Heart left ventricle (tissue), 16 donors: ENCODE data around the gene MT1A. TPM values are rescaled to one million over a fixed set of nuclear protein-coding genes. Genes with fewer than 3 reads are reported as not detected.

Source experiments
- ATAC-seq, 4 donors: fragments of 200-7000 bp; cut with Tn5 transposase; one replicate each; pipeline ENCODE4 v1.9.1; 2020 to 2022; ENCODE audit warnings: moderate library complexity in 4 of 4, mild to moderate bottlenecking in 3 of 4, moderate number of reproducible peaks in 1 of 4
- DNase-seq, 5 donors: peaks; one replicate each; pipeline ENCODE4 v3.0.0-alpha.2; 2020
- H3K27ac ChIP-seq, 12 donors: fragments of 200-600 bp; sonication (generic) in 4 of 12; one replicate each; pipeline versions ENCODE4 v1.5.0 to v1.8.0; 2016 to 2022; ENCODE audit warnings: mild to moderate bottlenecking in 2 of 12
- H3K27me3 ChIP-seq, 9 donors: fragments of 200-600 bp; sonication (generic) in 2 of 9; one replicate each; pipeline versions ENCODE4 v1.5.1 to v1.8.0; 2016 to 2022; ENCODE audit warnings: mild to moderate bottlenecking in 3 of 9
- H3K36me3 ChIP-seq, 9 donors: fragments of 200-600 bp; sonication (generic) in 2 of 9; one replicate each; pipeline versions ENCODE4 v1.5.0 to v1.8.0; 2018 to 2022; ENCODE audit warnings: mild to moderate bottlenecking in 2 of 9
- H3K4me1 ChIP-seq, 12 donors: fragments of 200-600 bp; sonication (generic) in 4 of 12; one replicate each; pipeline versions ENCODE4 v1.5.0 to v1.8.0; 2016 to 2022; ENCODE audit warnings: mild to moderate bottlenecking in 3 of 12
- H3K4me3 ChIP-seq, 12 donors: fragments of 200-600 bp; sonication (generic) in 4 of 12; one replicate each; pipeline versions ENCODE4 v1.5.0 to v1.8.0; 2017 to 2022; ENCODE audit warnings: mild to moderate bottlenecking in 9 of 12, moderate library complexity in 4 of 12
- H3K9me3 ChIP-seq, 12 donors: fragments of 200-600 bp; sonication (generic) in 4 of 12; one replicate each; pipeline versions ENCODE4 v1.5.0 to v1.8.0; 2016 to 2022; ENCODE audit warnings: mild to moderate bottlenecking in 1 of 12
- POLR2A ChIP-seq, 2 donors: fragments of 450-650 bp; IDR thresholded peaks; one replicate each; pipeline ENCODE4 v1.6.1; 2017; ENCODE audit warnings: antibody characterized with exemption in 2 of 2, mild to moderate bottlenecking in 2 of 2, moderate library complexity in 2 of 2
- whole genome bisulfite sequencing, 4 donors: extraction: QIAGEN DNeasy Blood & Tissue Kit in 2 of 4; methylation state at CpG; one replicate each; pipeline versions ENCODE4 v1.1.5 to v1.1.7; 2013 to 2018; 5-methylcytosine and 5-hydroxymethylcytosine counted together
- intact Hi-C, 10 donors: fragments of 100-400 bp; cut with DNase I; formaldehyde crosslinking; loops; one replicate each; pipeline versions ENCODE4 v1.11.1 to v1.14.2; 2022
- polyA plus RNA-seq, 2 donors: library from polyadenylated mRNA; stranded (reverse); fragments of 200-250 nt; gene quantifications; one replicate each; pipeline ENCODE4 v1.2.3, GENCODE V29; 2013
- total RNA-seq, 9 donors: library from RNA; depleted of rRNA in 2 of 9; stranded (reverse); fragments of >200 nt in 2 of 9; fragmentation: NEBNext Ultra II Directional in 3 of 9; extraction: Animal tissue kit (Norgen Biotek cat#: 25700) in 3 of 9; gene quantifications; one replicate each; pipeline versions ENCODE4 v1.1.0 to v1.2.4, GENCODE V29; 2016 to 2023
- TF ChIP-seq, protein P1 (sequence below), 12 donors: fragments of 200-600 bp; sonication (generic) in 4 of 12; IDR thresholded peaks; one replicate each; pipeline versions ENCODE4 v1.5.0 to v1.8.0; 2018 to 2022; ENCODE audit warnings: antibody characterized with exemption in 12 of 12, mild to moderate bottlenecking in 5 of 12
- donor health status: ischemic (EF 13 %, LVEDD 7.1; RV severe dilation, severe dysfunction).
- donor health status: healthy with polysubstance abuse.
- donor health status: DM: no; HTN: yes; CAD: no.
- donor health status: DM: no; HTN: no; CAD: no.
- donor health status: ischemic (EF 25% LVEDD 6.9; RV normal size, moderate dysfunction).
- donor health status: ischemic (EF 25% LVEDD 5.7; RV mildly dilated, moderate dysfunction).
- donor health status: healthy.
- donor health status: DM: yes; HTN: yes; CAD: no.
- donor health status: ischemic (EF 35%, LVEDD 5.7; RV mildly dilated, moderate dysfunction).
- donor health status: nonischemic (EF 11% LVEDD 7.7; RV severe dilation, severe dysfunction).
- donor health status: DM: yes; HTN: yes; CAD: no.
- donor health status: PGD.
- donor health status: ischemic (EF 29% LVEDD 5.4; RV normal size, mild dysfunction).
- donor health status: nonischemic (EF 23%, LVEDD 6.1; RV moderate dilation, normal function).

The MT1A gene
- total and polyA plus RNA-seq, 11 donors: 0.92 to 43.3 (median 4.0) TPM

DNA sequence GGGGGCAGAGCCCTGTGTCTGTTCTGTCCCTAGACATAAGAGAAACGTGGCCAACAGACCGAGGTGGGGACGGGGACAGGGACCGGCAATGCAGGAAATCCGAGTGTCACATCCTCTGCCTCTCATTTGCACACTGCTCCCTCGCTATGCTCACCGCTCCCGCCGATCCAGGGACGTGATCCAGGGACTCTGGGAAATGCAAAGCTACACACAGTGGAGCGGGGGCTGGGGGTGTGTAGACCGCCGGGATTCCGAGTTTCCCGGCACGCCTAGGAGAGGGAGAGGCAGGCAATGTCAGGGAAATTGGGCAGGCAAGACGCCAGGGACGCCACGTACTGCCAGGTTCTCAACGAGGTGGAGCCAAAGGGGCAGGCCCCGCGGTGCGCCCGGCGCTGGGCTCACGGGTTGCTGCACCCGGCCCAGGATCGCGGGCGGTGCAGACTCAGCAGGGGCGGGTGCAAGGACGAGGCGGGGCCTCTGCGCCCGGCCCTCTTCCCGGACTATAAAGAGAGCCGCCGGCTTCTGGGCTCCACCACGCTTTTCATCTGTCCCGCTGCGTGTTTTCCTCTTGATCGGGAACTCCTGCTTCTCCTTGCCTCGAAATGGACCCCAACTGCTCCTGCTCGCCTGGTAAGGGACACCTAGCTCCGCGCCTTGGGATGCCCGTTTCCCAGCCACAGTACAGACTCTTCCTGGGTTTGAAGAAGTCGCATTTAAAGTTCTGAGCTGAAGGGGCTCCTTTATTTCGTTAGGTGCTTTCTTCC, 43.7 kb downstream of the MT1A start, which contains the start of gene MT1X:
TSS of gene MT1X (plus strand) at position 532 of the 764 bp plus-strand sequence. CDS start at position 603, 71 bp downstream.
- no peaks in the 10 kb centered on the region for H3K27me3 ChIP-seq
- H3K36me3 ChIP-seq: no peaks in the 10 kb centered on the region
- ATAC-seq (peak; percentile 95 to 98 (median 97)), DNase-seq (peak; percentile 90 to 96 (median 96))
- H3K4me3 ChIP-seq: peak within 1 kb of the TSS; percentile 27 to 69 (median 62)
- peak; percentile 69 to 97 for TF ChIP-seq POLR2A (IDR thresholded peaks at IDR 0.05)
- TF ChIP-seq, protein P1, sequence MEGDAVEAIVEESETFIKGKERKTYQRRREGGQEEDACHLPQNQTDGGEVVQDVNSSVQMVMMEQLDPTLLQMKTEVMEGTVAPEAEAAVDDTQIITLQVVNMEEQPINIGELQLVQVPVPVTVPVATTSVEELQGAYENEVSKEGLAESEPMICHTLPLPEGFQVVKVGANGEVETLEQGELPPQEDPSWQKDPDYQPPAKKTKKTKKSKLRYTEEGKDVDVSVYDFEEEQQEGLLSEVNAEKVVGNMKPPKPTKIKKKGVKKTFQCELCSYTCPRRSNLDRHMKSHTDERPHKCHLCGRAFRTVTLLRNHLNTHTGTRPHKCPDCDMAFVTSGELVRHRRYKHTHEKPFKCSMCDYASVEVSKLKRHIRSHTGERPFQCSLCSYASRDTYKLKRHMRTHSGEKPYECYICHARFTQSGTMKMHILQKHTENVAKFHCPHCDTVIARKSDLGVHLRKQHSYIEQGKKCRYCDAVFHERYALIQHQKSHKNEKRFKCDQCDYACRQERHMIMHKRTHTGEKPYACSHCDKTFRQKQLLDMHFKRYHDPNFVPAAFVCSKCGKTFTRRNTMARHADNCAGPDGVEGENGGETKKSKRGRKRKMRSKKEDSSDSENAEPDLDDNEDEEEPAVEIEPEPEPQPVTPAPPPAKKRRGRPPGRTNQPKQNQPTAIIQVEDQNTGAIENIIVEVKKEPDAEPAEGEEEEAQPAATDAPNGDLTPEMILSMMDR (IDR thresholded peaks at IDR 0.05): no peak
- H3K27ac ChIP-seq: peak within 1 kb of the TSS; percentile 70 to 88 (median 84)
- 1% methylated on average over 26 to 49 of the region's 49 CpGs for WGBS, 4 donors
- H3K4me1 ChIP-seq: peaks cover 0 to 51% (median 23%) of the 10 kb centered on the region in 12 donors
- intact Hi-C loops: loop anchor here in 8 of 10 donors (1.0 to 5.0 kb wide), 8 partner anchors 19 to 160 kb away; partner anchors contain the start of genes MT2A (in 8 of the 8), BBS2 (in 1 of the 8), MT1A (in 1 of the 8) and MT1E (in 1 of the 8)
- H3K9me3 ChIP-seq: peaks cover 0 to 8% (median 0%) of the 10 kb centered on the region in 12 donors

DNA sequence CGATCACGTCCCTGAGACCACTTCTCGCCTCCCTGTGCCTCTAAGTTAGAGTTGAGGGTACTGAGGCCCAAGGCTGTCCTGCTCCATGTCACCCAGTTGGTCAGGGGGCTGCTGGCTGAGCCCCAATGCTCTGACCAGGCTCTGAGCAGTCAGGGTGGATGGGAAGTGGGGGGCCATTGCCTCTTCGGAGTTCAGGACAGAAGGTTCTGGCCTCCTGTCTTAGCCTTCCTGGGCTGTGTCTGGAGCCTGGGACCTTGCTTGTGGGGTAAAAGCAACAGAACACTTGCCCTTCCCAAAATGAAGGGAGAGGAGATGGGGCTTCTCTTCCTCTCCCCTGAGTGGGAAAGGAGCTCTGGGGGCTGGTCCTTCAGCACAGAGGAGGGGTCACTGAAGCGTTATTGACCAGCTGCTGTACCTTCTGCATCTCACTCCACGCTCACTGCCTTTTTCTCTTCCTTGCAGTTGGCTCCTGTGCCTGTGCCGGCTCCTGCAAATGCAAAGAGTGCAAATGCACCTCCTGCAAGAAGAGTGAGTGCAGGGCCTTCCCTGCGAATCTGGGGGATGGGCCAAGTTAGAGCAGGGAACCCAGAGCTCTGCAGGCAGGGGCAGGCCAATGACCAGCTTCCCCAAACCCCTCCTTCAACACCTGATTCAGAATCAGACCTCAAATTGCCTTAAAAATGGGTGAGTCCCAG, 44.4 kb downstream of the MT1A start:
- Histone ChIP-seq H3K27ac (peak overlapping the region; percentile 38 to 88 (median 84)), H3K4me3 (peak overlapping the region; percentile 27 to 69 (median 62)), H3K4me1 (peaks cover 0 to 51% (median 23%) of the 10 kb centered on the region in 12 donors), H3K36me3 (no peaks in the 10 kb centered on the region), H3K9me3 (peaks cover 0 to 9% (median 0%) of the 10 kb centered on the region in 12 donors), H3K27me3 (no peaks in the 10 kb centered on the region)
- WGBS, 4 donors: 48 to 60% (median 52%) methylated on average over 8 of the region's 8 CpGs
- ATAC-seq (peak in 1 of 4 donors; percentile 1), DNase-seq (no peak)
- intact Hi-C loops: loop anchor here in 8 of 10 donors (1.0 to 5.0 kb wide), 8 partner anchors 18 to 161 kb away; partner anchors contain the start of genes MT2A (in 8 of the 8), BBS2 (in 1 of the 8), MT1A (in 1 of the 8) and MT1E (in 1 of the 8)
- no peak for TF ChIP-seq POLR2A (IDR thresholded peaks at IDR 0.05)
- TF ChIP-seq, protein P1 (IDR thresholded peaks at IDR 0.05): no peak

DNA sequence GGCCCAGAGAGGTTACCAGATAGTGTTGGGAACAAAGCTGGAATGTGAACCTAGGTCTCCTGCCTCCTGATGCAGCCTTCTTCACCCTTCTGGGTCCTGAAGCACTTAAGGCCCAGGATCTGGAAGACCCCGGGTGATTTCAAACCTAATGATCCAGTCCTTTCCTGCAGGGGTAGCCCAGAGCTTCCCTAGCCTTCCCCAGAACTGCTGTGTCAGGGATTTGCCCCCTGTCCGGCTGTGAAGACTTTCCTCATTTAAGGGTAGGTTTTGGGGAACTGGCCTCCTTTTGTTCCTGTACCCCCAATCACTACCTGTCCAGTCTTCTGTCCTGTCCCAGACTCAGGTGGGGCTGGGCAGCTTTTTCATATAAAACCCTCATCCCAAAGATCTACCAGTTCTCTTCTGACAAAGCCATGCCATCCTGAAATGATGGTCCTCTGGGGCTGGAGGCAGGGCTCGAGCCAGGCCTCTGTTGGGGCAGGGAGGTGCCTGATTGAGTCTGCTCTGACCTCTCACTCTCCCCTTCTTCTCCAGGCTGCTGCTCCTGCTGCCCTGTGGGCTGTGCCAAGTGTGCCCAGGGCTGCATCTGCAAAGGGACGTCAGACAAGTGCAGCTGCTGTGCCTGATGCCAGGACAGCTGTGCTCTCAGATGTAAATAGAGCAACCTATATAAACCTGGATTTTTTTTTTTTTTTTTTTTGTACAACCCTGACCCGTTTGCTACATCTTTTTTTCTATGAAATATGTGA, 45.1 kb downstream of the MT1A start:
- Histone ChIP-seq H3K4me1 (peaks cover 0 to 51% (median 23%) of the 10 kb centered on the region in 12 donors), H3K4me3 (peak overlapping the region in 11 of 12 donors; percentile 27 to 69 (median 63)), H3K27ac (peak overlapping the region in 5 of 12 donors; percentile 36 to 88 (median 85)), H3K9me3 (peaks cover 0 to 9% (median 0%) of the 10 kb centered on the region in 12 donors), H3K27me3 (no peaks in the 10 kb centered on the region), H3K36me3 (no peaks in the 10 kb centered on the region)
- no peak for TF ChIP-seq POLR2A (IDR thresholded peaks at IDR 0.05)
- TF ChIP-seq, protein P1 (IDR thresholded peaks at IDR 0.05): no peak
- intact Hi-C loops: loop anchor here in 7 of 10 donors (2.0 to 5.0 kb wide), 6 partner anchors 17 to 161 kb away; partner anchors contain the start of genes MT2A (in 7 of the 7), BBS2 (in 1 of the 7), MT1A (in 1 of the 7) and MT1E (in 1 of the 7)
- DNase-seq (no peak), ATAC-seq (no peak)
- 74 to 85% (median 80%) methylated on average over 5 of the region's 5 CpGs for WGBS, 4 donors
